NCI-H526 treated with DMSO at 0.1 percent for 48 hours (cell line): Measurements from ENCODE around the gene PLXNA2.

Experiments
- DNase-seq: peaks from one replicate; lab custom pipeline; 2025; lab: John Stamatoyannopoulos, UW

PLXNA2 gene

DNA sequence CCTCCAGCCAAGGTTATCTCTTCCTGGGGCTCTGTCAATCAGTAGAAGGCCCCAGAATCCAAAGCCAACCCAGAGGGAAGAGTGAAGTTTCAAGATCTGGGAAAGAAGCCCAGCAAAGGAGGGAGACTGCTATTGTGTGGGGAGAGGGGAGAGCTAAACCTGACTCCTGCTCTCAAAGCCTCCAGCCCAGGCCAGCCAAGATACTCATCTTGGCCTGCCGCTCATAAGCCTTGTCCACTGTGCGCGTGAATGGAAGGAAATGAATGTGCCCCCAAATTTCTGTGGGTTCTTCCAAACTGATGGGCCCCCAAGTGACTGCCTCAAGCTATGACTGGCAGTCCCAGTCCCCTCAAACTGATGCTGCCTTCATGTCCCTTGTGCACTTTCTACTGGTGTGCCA is 2.0 kb downstream of the PLXNA2 start:
- DNase-seq = no peak

DNA sequence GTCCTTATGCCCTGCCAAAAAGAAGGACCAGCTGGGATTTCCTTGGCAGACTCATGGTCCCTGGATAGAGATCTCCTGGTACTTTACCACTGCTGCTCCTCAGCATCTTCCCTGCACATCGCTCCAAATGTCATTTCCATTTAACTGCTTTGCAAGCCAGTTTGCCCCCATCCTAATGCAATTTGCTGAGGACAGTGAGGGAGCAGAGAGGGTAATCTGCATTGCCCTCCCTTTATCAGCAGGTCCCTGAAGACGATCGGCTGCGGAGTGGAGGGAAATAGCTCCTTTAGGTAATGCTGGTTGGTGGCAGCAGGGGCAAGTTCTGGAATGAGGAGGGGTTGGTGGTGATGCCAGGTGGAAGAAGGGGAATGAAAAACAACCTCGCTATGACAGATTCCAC is 2.7 kb downstream of the PLXNA2 start:
- DNase-seq = peak; percentile 2

DNA sequence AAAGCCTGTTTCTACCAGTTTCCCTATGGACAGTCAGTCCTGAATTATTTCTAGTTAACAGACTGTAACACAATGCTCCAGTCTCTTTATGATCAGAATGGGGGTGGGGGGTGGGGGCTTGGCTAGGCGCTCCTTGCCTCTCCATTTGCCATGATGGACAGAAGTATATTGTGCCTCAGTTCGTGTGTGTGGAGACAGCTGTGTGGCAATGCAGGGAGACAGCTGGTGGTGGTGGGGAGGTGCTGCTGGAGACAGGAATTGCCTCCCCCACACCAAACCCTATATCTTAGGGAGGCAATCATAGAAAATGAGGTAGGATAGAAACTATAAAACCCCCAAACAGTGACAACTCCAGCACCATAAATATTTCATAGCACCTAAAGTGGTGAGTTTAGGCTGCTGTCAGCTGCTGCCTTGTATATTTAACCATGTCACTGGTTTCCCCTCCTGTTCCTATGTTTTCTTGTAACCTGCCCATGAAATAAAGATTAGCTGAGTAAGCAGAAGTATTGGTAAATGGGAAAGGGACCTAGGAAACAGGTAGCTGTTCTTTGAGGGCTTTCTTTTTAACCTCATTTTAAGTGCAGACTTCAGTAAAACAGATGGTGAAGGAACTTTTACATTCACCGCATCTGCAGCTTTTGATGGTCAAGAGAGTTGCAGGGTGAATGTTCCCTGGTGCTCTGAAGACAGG is 3.4 kb downstream of the PLXNA2 start:
- DNase-seq = no peak

DNA sequence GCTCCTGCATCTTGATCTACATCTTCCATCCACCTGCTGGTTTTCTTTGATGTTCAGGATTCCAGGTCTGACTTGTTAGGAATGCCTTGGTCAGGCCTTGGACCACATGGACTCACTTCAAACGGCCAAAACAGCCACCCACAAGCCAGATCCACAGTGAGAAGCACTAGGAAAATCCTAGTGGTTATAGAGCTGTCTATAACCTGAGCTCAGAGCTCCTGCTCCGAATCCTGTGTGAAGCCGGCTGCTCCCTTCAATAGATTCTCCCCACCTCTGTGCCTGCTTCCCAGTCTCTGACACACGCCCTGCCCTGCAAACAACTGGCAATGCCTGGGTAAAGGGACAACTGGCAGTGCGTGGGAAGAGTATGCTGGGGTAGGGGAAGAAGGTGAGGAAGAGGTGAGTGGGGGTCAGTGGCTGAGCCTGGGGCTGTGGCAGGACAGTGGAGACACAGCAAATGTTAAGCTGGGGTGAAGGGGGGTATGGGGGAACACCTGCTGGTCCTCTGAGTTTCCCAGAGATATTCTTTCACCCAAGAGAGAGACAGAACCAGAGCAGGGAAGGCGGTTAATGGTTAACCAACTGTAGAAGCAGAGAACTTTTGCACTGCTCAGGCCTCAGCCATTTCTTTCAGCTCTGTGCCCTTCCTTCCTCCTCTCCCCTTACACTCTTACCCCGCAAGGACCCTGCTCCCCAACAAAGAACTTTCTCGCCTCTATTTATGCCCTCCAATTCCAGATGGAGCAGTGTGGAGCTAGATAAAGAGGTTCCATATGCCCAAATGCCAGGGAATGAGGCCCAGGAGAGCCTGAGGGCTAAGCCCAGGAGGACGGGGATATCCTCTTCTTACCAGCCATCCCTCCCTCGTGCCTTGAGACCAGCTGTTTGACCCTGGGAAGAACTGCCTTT is 4.5 kb downstream of the PLXNA2 start:
- peak; percentile 2 for DNase-seq

DNA sequence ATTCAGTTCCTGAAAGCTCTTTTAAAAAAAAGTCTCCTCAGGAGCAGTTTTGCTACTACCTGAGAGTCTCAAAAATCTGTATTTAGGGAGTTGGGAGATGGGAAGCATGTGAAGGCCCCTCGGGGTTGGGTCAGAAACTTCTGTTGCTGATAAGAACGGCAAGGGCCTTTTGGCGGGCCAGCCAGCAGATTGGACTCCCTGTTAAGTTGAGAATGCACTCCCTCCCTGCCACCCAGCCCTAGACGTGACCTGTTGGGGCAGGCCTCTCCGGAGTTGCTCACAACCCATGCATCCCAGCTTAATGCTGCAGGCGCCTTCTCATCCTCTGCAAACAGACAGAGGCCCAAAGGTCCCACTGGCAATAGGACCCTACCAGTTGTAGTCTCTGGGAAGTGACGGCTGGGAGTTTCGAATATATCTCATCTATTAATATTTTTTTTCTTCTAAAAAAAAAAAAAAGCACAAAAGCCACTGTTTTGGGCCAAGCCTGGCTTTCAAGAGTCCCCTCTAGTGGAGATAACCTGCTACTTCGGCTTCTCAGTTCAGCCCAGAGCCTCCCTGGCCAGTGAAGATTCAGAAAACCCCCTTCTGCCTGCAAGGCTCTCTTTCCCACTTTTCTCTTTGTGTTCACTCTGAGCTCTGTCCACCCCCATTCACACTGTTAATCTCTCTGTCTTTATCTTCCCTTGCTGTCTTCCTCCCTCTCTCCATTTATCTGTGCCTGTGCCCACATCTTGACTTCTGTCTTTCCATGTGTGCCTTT is 5.3 kb downstream of the PLXNA2 start:
- no peak for DNase-seq

DNA sequence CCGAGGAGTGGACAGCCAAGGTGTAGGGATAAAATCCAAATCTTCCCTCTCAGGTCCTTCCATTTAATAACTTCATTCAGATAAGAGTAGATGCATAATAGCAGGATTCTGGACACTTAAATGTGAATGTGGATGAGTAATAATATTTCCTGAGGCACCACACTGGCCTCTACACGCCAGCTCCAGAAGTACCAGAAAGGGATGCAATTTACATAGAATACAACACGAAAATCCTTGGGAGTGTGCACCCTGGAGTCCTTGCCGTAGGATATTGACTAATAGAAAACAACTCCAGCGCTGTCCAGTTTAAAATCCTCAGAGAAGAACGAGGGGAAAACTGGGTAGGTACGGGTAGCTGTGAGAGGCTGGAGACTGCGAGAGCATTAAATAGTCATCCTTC is 6.9 kb downstream of the PLXNA2 start:
- DNase-seq = no peak

DNA sequence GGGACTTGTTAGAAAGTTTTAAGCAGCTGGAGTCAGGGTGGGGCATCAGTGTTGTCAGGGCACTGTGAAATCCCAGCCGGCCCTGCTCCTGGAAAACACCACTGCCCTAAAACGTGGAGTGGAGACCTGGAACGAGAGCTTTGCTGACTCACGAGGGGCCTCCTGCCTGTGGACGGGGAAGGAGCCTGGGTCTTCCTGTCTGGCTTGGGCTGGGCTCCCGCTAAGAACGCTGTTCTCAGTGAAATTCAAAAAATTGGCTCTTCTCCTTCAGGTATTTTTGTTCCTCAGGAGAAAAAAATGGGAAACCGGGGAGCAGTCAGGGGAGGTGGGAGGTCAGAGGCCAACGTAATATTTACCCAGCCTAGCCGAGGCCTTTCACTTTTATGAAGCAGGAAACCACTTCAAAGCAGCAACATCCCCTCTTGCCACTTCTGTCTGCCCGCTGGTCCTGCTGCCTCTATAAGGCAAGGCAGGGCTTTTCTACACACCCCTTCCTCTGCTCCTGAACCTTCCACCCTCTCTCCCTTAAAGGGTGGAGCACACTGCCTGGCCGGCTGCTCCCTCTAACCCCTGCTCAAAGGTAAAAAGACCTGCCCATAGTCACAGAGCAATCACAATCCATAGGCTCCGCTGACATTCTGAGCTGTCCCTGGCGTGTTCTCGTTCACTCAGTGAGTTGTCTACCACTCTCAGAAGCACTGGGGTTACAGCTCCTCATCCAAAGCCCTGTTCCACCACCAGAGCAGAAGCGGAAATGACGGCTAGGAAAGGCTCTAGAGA is 8.0 kb downstream of the PLXNA2 start:
- DNase-seq = no peak

DNA sequence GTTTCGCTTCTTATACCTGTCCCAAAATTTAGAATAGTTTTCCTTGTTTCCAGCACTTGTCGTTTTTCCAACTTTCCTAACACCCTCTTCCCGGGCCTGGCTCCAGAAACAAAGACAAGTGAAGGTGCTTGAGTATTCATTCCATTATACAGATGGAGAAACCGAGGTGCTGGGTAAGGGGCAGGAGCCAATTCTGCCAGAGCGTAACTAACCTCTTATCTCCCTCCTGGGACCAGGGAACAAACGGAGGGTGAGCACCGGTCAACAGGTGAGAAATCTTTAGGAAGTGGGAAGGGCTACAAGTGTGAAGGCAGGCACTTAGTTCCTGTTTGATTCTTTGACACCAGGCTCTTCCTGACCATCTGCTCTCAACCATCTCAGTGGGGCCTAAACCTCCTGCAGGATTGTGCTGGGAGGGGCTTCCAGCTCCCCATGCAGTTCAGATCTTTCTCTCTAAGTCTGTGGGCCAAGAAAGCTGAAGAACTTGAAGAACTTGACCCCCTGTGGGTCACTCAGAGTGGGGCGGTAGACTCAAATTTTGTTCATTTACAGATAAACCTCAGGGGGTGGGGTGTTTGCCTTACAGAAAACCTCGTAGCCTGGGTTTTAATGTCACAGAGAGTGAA is 8.7 kb downstream of the PLXNA2 start:
- DNase-seq = no peak

DNA sequence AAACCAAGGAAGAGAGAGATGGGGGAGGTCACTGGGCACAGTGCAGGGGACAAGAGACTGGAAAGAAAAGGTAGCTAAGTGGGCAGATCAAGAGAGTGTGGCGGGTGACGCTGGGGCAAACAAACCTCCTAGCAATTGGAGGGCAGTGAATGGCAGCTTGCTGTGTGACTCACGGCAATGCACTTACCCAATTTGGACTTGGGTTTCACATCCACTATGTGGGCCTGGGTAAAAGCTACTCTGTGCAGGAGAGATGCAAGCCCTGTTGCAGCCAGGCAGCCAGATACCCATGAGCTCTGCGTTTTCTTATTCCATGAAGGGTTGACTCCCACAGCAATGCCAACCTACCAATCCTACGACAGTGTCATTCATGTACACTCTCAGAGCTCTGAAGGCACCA is 9.5 kb downstream of the PLXNA2 start:
- no peak for DNase-seq

DNA sequence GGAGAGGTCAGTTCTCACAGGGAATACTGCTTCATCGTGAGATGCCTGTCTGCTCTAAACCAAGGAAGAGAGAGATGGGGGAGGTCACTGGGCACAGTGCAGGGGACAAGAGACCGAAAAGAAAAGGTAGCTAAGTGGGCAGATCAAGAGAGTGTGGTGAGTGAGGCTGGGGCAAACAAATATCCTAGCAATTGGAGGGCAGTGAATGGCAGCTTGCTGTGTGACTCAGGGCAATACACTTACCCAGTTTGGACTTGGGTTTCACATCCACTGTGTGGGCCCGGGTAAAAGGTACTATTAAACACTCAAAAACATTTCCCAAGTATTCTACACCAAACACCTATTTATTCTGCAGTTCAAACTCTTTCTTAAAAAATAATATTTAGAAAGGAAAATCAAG is 10.2 kb downstream of the PLXNA2 start:
- DNase-seq = no peak

DNA sequence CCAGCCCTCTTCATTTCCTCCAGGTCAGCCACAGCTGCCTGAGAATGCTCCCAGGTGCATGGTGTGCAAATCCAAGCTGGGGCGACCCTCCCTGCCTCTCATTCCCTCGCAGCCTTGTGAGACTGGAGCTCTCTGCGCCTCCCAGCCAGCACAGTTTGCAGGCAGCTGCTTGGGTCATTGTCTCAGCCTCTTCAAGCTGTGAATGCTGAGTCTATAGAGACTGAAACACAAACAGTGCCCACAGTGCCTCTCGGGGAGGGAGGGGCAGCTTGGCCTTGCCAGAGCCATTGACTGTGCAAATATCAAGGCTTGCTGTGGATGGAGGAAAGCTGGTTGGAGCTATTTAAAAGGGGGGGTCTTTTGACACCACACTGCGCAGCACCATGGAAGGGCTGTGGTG is 10.6 kb downstream of the PLXNA2 start:
- DNase-seq = no peak

DNA sequence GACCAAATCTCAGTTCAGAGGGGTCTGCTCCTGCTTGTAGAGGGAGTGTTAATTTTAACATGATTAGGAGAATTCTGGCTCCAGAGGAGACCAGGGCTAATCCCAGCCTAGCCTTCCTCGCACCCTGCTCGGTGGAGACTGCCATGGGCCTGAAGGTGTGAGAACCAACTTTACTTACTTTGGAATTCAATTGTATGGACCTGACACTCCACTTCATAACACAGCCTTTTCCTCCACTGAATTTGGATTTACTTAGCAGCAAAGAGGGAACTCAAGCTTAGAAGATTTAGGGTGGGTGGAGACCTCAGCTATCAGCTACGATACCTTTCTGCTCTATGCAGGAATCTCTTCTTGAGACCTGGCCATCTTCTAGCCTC is 11.5 kb downstream of the PLXNA2 start:
- no peak for DNase-seq

DNA sequence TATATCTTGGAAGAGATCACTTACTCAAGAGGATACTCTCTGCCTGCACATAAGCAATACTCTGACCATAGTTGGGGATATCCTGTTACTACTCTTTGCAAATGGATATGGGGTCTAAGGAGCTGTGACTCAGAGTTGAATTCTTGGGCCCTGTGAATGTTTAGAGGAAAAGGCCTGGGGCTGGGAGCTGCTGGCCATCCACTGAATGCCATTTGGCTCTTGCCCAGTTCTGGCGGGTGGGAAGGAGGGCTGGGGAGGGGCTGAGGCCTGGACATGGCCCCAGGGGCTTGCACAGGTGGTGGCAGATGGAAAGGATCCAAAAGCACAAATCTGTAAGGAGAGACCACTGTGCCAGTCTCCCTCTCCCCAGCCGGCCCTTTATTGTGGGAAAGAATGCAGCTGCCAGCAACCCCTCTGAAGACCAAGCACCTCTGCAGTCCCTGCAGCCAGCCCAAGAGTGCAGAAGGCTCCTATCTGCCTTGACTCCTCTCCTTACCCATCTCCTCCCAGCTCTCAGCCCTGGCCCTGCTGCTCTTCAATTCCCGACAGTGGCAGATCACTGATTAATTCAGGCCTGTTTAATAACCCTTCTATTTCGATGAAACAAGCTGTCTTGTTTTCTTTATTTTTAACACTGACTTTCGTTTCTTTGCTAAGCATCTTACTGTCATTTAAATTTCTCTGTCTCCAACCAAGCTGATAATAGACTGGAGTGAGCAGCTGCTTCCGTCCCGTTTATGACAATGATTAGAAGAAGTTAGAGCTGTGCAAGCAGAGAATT is 12.1 kb downstream of the PLXNA2 start:
- no peak for DNase-seq

DNA sequence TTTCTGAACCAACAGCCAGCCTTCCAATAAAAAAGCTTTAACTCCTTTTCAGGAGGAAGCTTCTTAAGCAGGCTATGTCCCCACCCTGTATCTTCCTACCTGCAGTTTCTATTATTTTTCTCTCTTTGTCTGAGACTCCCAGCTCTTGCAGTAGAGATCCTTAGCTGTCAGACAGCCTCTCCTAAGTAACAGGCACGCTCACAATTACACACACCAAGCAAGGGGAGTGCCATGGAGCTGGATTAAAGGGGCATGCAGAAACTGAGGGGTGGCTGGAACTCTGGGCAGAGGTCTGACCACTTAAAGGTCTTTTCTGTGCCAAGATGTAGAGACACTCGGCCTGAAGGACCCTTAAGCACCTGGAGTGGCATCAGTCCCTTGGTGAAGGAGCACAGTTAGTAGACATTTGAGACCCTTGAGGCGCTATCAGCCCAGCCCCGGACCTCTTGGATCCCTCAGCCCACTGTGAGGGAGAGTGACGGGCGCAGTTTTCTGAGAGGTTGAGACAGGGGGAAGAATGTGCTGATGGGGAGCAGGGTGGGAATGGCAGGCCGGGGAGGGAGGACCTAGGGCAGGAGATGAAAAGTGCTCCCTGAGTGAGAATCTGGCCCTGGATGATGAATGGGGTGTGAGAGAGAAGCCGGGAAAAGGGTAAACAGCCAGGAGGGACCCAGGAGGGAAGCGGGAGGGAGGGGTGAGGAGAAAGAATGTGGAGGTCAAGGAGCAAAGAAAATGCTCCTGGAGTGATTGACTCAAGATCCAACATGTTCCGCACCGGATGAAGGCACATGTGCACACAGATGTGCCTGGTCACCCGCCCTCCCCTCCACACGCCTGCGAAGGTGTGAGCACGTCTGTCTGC is 13.3 kb downstream of the PLXNA2 start:
- DNase-seq = no peak

DNA sequence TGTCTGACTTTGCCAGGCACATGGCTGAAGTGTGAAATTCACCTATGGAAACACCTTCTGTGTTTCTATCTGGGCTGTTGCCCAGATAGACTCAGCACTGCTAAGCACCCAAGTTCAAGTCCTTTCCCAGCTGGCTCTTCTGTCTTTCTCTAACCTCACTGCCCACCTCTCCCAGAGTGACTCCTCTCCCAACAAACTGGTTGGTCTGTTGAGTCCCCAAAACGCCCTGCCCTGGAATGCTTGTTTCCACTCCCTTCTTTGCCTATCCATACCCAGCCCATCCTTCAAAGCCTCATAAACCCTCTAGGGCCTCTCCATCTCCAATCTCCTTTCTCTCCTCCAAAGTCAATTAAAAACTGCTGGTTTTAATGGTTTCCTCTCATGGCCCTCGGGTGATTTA is 15.6 kb downstream of the PLXNA2 start:
- no peak for DNase-seq

DNA sequence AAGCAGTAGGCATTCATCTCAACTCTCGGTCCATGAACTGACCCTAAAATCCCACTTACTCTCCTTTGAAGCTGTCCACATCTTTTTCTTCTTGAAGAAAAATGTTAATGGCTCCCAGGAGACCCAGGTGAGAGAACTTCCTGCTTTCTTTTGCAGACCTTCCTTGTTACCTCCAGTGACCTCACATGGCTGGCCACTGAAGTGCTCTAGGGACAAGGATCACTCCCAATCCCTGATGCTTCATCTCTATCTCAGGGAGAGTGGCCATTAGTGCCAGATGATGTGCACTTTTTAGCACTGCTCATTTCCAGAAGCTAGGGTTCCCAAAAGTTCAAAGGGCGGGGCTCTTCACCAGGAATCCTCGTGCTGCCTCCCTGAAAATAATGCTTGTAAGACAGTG is 16.2 kb downstream of the PLXNA2 start:
- DNase-seq = no peak

DNA sequence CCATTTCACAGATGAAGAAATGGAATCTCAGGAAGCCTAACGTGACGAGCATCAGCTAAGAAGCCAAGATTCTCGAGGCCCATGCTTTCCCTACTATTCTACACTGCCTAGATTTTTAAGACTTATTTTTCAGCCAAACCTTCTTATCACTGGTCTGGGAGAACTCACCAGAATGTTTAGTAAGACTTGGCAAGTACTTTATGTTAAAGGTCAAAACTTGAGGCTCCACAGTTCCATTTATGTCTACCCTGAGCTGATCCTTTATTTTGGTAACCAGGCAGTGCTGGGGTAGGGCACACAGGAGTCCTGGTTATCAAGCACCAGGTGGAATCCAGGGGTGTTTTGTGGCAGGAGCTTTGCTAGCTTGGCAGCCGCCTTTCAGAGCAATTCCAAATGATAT is 16.8 kb downstream of the PLXNA2 start:
- DNase-seq = no peak

DNA sequence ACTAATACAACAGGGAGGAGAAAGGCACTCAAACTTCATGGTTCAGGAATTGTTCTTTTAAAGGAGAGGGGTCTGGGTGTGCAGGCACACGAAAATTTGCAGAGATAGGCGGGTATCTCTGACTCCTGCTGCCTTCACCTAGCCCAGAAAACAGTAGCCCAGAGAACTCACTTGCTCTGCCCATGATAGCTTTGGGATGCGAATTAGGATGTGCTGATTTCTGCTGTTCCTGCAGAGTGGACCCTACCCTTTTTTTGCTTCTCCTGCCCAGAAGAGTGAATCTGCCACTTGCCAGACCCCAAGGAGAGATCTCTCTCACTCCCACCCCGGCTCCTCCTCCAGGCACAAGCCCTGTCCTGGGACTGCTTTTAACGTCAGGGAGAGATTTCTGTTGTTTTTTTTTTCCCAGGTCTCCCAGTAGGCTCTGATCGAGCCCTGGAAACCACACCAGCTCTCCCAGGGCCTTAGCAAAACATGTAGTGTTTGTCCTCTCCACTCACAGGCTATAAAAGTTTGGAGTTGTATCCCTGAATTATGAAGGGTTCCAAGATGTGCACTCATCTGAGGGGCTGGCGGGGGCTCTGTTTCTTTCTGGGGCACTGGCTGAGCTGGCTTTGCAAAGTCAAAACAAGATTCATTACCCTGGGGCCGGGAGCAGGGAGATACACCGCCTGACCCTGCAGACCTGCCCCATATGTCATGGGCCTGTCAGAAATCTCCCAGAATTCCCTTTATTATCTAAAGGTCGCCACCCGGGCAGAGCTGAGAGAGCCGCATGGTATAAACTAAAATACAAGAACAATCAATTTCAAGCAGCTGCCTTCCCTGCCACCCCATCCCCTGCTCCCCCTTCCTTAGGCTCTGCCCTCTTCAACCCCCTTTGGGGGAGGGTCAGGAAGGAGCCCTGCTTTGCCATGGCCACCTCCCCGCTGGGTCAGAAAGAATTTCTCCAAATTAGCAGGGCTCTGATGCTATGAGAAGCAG is 17.9 kb downstream of the PLXNA2 start:
- DNase-seq = no peak
